ENCODE data around the gene FZD4. TPM values are rescaled to one million over a fixed set of nuclear protein-coding genes. Genes with fewer than 3 reads are reported as not detected.
"Not testable (repeated sequence)": the region's sequence is repeated elsewhere in the genome, so short reads cannot be mapped to it uniquely, and the experiment has no call there.

Gene FZD4
- total and polyA plus RNA-seq, 10 of the 15 experiments (the other 5 are each of a cell fraction or from before 2014, with no cell fraction given), result under 0.01 to 0.13 (median 0.01) TPM; not detected in 6

- ATAC-seq, result no peak
- ChIA-PET CTCF (no interaction called here), RAD21 (ENCODE audit: unreplicated experiment) (no interaction called here), SMC1A (ENCODE audit: uncharacterized antibody, unreplicated experiment) (no interaction called here), POLR2A (no interaction called here)
- Histone ChIP-seq H3K4me1 (ENCODE audit: control insufficient read depth, insufficient read depth, low read length) (no peaks in the 10 kb centered on the region), H2AFZ (ENCODE audit: control insufficient read depth, low read depth, low read length) (no peak overlapping the region), H3K36me3 (ENCODE audit: control insufficient read depth in 2 of 2, insufficient read depth in 2 of 2, low read length in 1 of 2) (no peaks in the 10 kb centered on the region), H3K27me3 (replicated peaks in 1 of 2; ENCODE audit: control insufficient read depth in 2 of 2, insufficient read depth in 2 of 2, low read length in 1 of 2) (no peaks in the 10 kb centered on the region; a peak in 1 of 4 replicates), H4K20me1 (ENCODE audit: control insufficient read depth, insufficient read depth) (no peaks in the 10 kb centered on the region), H3K79me2 (ENCODE audit: control insufficient read depth, insufficient read depth, low read length) (no peaks in the 10 kb centered on the region), H3K27ac (ENCODE audit: control insufficient read depth, insufficient read depth) (no peak overlapping the region), H3K4me2 (ENCODE audit: control insufficient read depth, insufficient read depth) (no peak overlapping the region), H3K4me3 (no peak overlapping the region), H3K9ac (ENCODE audit: control insufficient read depth, insufficient read depth, low read length) (no peak overlapping the region), H3K9me3 (replicated peaks; ENCODE audit: control insufficient read depth, insufficient read depth, low read length) (no peaks in the 10 kb centered on the region; the same call in 2 of the 3 replicates)
- intact Hi-C loops (cut with micrococcal nuclease; ENCODE audit: unreplicated experiment), result no loop called here
- no TSS peak for BruUV-seq (replicated peaks)
- no peak for FAIRE-seq
- 88% methylated on average over 1 of the region's 1 CpG for WGBS (ENCODE audit: insufficient coverage, insufficient replicate concordance, low lambda C conversion rate, missing lambda C conversion rate)
- in situ Hi-C loops (cut with MboI), result no loop called here
- no peak for TF ChIP-seq CBX3 (IDR thresholded peaks at IDR 0.05; ENCODE audit: borderline replicate concordance, low read depth)
- no peak for DNase-seq (ENCODE audit: low read depth, low spot score)
Measured at GRCh38 chr11:86969258-86969657, 14.1 kb upstream of the FZD4 start.

GRCh38 chr11:86967601-86968000 is 12.4 kb upstream of the FZD4 start:
- 70% methylated on average over 7 of the region's 7 CpGs for WGBS (ENCODE audit: insufficient coverage, insufficient replicate concordance, low lambda C conversion rate, missing lambda C conversion rate)
- H3K9me3 ChIP-seq (replicated peaks; ENCODE audit: control insufficient read depth, insufficient read depth, low read length); H3K79me2 ChIP-seq (ENCODE audit: control insufficient read depth, insufficient read depth, low read length); DNase-seq (ENCODE audit: low read depth, low spot score); H3K4me3 ChIP-seq; H2AFZ ChIP-seq (ENCODE audit: control insufficient read depth, low read depth, low read length); CTCF ChIA-PET; in situ Hi-C loops (cut with MboI); H4K20me1 ChIP-seq (ENCODE audit: control insufficient read depth, insufficient read depth); H3K27ac ChIP-seq (ENCODE audit: control insufficient read depth, insufficient read depth); H3K4me1 ChIP-seq (ENCODE audit: control insufficient read depth, insufficient read depth, low read length); RAD21 ChIA-PET (ENCODE audit: unreplicated experiment); BruUV-seq (replicated peaks); FAIRE-seq; ATAC-seq; H3K4me2 ChIP-seq (ENCODE audit: control insufficient read depth, insufficient read depth); H3K9ac ChIP-seq (ENCODE audit: control insufficient read depth, insufficient read depth, low read length); intact Hi-C loops (cut with micrococcal nuclease; ENCODE audit: unreplicated experiment); H3K36me3 ChIP-seq (ENCODE audit: control insufficient read depth in 2 of 2, insufficient read depth in 2 of 2, low read length in 1 of 2); H3K27me3 ChIP-seq (replicated peaks in 1 of 2; ENCODE audit: control insufficient read depth in 2 of 2, insufficient read depth in 2 of 2, low read length in 1 of 2); SMC1A ChIA-PET (ENCODE audit: uncharacterized antibody, unreplicated experiment): not testable (repeated sequence)
- POLR2A ChIA-PET, result interaction anchor here (0.5 kb wide), 1 partner anchor 73 kb away, joined by 5 read pairs; no protein-coding TSS in a partner anchor

Data from GM12878 (cell line).